Neural cell (in vitro differentiated cells): ENCODE data around the gene CASP10.

ENCODE experiments used
- CTCF ChIP-seq: fragments of 450-650 bp; IDR thresholded peaks from 2 replicates; pipeline ENCODE4 v1.5.1; 2014; ENCODE audit warnings: antibody characterized with exemption, mild to moderate bottlenecking, moderate library complexity; ENCODE audit not compliant: poor library complexity, severe bottlenecking
- MXI1 ChIP-seq: fragments of 450-650 bp; conservative IDR thresholded peaks from 2 replicates; pipeline ENCODE4 v1.6.1; 2014; ENCODE audit warnings: antibody characterized with exemption, mild to moderate bottlenecking; ENCODE audit not compliant: poor library complexity, severe bottlenecking
- POLR2AphosphoS5 ChIP-seq: IDR thresholded peaks from 2 replicates; pipeline ENCODE4 v1.6.1; 2012
- RAD21 ChIP-seq: fragments of 450-650 bp; conservative IDR thresholded peaks from 2 replicates; pipeline ENCODE4 v1.6.1; 2014; ENCODE audit warnings: antibody characterized with exemption, mild to moderate bottlenecking, moderate library complexity
- REST ChIP-seq: IDR thresholded peaks from 2 replicates; pipeline ENCODE4 v1.6.1; 2012; ENCODE audit warnings: borderline replicate concordance
- SMC3 ChIP-seq: fragments of 450-650 bp; conservative IDR thresholded peaks from 2 replicates; pipeline ENCODE4 v1.6.1; 2014; ENCODE audit warnings: antibody characterized with exemption, mild to moderate bottlenecking, moderate library complexity; ENCODE audit not compliant: poor library complexity

- TF ChIP-seq CTCF (no peak), POLR2AphosphoS5 (no peak), REST (no peak), SMC3 (no peak), RAD21 (no peak), MXI1 (no peak)
Measured at GRCh38 chr2:201137505-201138400, 45.2 kb upstream of the CASP10 start.
